NCI-H2081 treated with DMSO at 0.1 percent for 48 hours (cell line): Measurements from ENCODE around the gene ADGRD1.
"Not testable (repeated sequence)": the region's sequence is repeated elsewhere in the genome, so short reads cannot be mapped to it uniquely, and the experiment has no call there.

Source experiments
- DNase-seq: peaks from one replicate; lab custom pipeline; 2025; lab: John Stamatoyannopoulos, UW

The ADGRD1 gene

GRCh38 chr12:130953771-130954543 is at the start of gene ADGRD1:
TSS of gene ADGRD1 (plus strand) at chr12:130953907. CDS start at chr12:130954466, 559 bp downstream.
- no peak for DNase-seq

- DNase-seq = no peak
Observed at GRCh38 chr12:130904064-130904463, 49.6 kb upstream of the ADGRD1 start.

- DNase-seq = not testable (repeated sequence)
Observed at GRCh38 chr12:130904936-130905455, 48.7 kb upstream of the ADGRD1 start.

- DNase-seq = no peak
Observed at GRCh38 chr12:130909111-130909510, 44.6 kb upstream of the ADGRD1 start.

- DNase-seq = no peak
Observed at GRCh38 chr12:130911193-130911592, 42.5 kb upstream of the ADGRD1 start.

- no peak for DNase-seq
Observed at GRCh38 chr12:130911933-130912332, 41.8 kb upstream of the ADGRD1 start.

- peak; percentile 21 for DNase-seq
Observed at GRCh38 chr12:130916241-130916911, 37.3 kb upstream of the ADGRD1 start.

- no peak for DNase-seq
Observed at GRCh38 chr12:130917607-130918006, 36.1 kb upstream of the ADGRD1 start.

- DNase-seq = no peak
Observed at GRCh38 chr12:130919086-130919485, 34.6 kb upstream of the ADGRD1 start.

- no peak for DNase-seq
Observed at GRCh38 chr12:130920119-130920703, 33.5 kb upstream of the ADGRD1 start.

GRCh38 chr12:130920723-130921381 is 32.9 kb upstream of the ADGRD1 start:
- no peak for DNase-seq

GRCh38 chr12:130922511-130922953 is 31.2 kb upstream of the ADGRD1 start:
- no peak for DNase-seq

GRCh38 chr12:130924966-130925665 is 28.6 kb upstream of the ADGRD1 start:
- no peak for DNase-seq

- no peak for DNase-seq
Observed at GRCh38 chr12:130925666-130926015, 28.1 kb upstream of the ADGRD1 start.

GRCh38 chr12:130929363-130929762 is 24.3 kb upstream of the ADGRD1 start:
- DNase-seq = no peak

- DNase-seq = no peak
Observed at GRCh38 chr12:130932061-130932930, 21.4 kb upstream of the ADGRD1 start.

GRCh38 chr12:130933269-130933995 is 20.3 kb upstream of the ADGRD1 start:
- no peak for DNase-seq

- no peak for DNase-seq
Observed at GRCh38 chr12:130934753-130935152, 19.0 kb upstream of the ADGRD1 start.

GRCh38 chr12:130936561-130936960 is 17.1 kb upstream of the ADGRD1 start:
- no peak for DNase-seq

- DNase-seq = no peak
Observed at GRCh38 chr12:130937063-130937462, 16.6 kb upstream of the ADGRD1 start.
